ENCODE results near the gene NEUROG2.

NEUROG2 gene

GRCh38 chr4:112473985-112474384 lies 42.0 kb downstream of the NEUROG2 start:
- DNase-seq: no peak

GRCh38 chr4:112472318-112472717 lies 43.7 kb downstream of the NEUROG2 start:
- no peak for DNase-seq
